Endothelial cell (in vitro differentiated cells): Measurements from ENCODE around the gene GBE1. TPM values are rescaled to one million over a fixed set of nuclear protein-coding genes. Genes with fewer than 3 reads are reported as not detected.

ENCODE experiments used
- DNase-seq: peaks from one replicate; pipeline ENCODE4 v3.0.0; 2021; ENCODE audit warnings: low spot score
- H3K27ac Mint-ChIP-seq: one replicate; pipeline ENCODE4 v1.8.0; 2021; ENCODE audit warnings: mixed read lengths, inconsistent platforms; ENCODE audit not compliant: unreplicated experiment
- H3K27me3 Mint-ChIP-seq: one replicate; pipeline ENCODE4 v1.8.0; 2021; ENCODE audit warnings: mild to moderate bottlenecking, moderate library complexity, mixed read lengths, inconsistent platforms; ENCODE audit not compliant: unreplicated experiment
- H3K36me3 Mint-ChIP-seq: one replicate; pipeline ENCODE4 v1.8.0; 2021; ENCODE audit warnings: mild to moderate bottlenecking, low read depth, mixed read lengths, inconsistent platforms; ENCODE audit not compliant: unreplicated experiment
- H3K4me1 Mint-ChIP-seq: one replicate; pipeline ENCODE4 v1.8.0; 2021; ENCODE audit warnings: mild to moderate bottlenecking, mixed read lengths, inconsistent platforms; ENCODE audit not compliant: unreplicated experiment
- H3K4me3 Mint-ChIP-seq: one replicate; pipeline ENCODE4 v1.8.0; 2021; ENCODE audit warnings: mild to moderate bottlenecking, mixed read lengths, inconsistent platforms; ENCODE audit not compliant: unreplicated experiment
- H3K9me3 Mint-ChIP-seq: one replicate; pipeline ENCODE4 v1.8.0; 2021; ENCODE audit warnings: mixed read lengths, inconsistent platforms; ENCODE audit not compliant: unreplicated experiment
- total RNA-seq: library from RNA; stranded (reverse); fragmentation: NEBNext Ultra II Directional; extraction: Animal tissue kit (Norgen Biotek cat#: 25700); gene quantifications from one replicate; pipeline ENCODE4 v1.2.1, GENCODE V29; 2021; ENCODE audit not compliant: unreplicated experiment
- TF ChIP-seq, protein P1 (sequence below): fragments of 200-600 bp; sonication (generic); IDR thresholded peaks from one replicate; pipeline ENCODE4 v1.5.0; 2021; ENCODE audit warnings: antibody characterized with exemption; ENCODE audit not compliant: unreplicated experiment

Gene GBE1
- total RNA-seq, 1 donor from 2014 or later = 15.6 TPM

DNA sequence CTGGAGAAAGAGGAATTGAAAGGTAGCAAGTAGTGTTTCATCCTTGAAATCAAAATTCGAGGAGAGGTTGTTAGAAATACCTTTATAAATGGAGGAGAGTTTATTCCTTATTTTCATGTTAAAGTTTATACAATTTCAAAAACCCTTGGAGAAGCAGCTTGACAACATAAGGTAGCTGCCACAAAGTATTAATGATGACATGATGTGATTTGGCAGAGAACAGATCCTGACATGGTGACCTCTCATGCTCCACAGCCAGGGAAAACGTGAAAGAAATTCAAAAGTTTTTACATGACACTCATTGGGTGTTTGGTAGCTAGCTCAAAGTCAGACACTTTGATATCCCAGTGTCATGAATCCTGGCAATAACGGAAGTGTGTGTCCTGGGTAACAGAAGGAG is 320.8 kb downstream of the GBE1 start:
- Mint-ChIP-seq H3K9me3 (no peaks in the 10 kb centered on the region), H3K27me3 (no peaks in the 10 kb centered on the region), H3K4me1 (no peaks in the 10 kb centered on the region), H3K36me3 (no peaks in the 10 kb centered on the region), H3K4me3 (no peak overlapping the region), H3K27ac (no peak overlapping the region)
- no peak for DNase-seq
- TF ChIP-seq, protein P1, sequence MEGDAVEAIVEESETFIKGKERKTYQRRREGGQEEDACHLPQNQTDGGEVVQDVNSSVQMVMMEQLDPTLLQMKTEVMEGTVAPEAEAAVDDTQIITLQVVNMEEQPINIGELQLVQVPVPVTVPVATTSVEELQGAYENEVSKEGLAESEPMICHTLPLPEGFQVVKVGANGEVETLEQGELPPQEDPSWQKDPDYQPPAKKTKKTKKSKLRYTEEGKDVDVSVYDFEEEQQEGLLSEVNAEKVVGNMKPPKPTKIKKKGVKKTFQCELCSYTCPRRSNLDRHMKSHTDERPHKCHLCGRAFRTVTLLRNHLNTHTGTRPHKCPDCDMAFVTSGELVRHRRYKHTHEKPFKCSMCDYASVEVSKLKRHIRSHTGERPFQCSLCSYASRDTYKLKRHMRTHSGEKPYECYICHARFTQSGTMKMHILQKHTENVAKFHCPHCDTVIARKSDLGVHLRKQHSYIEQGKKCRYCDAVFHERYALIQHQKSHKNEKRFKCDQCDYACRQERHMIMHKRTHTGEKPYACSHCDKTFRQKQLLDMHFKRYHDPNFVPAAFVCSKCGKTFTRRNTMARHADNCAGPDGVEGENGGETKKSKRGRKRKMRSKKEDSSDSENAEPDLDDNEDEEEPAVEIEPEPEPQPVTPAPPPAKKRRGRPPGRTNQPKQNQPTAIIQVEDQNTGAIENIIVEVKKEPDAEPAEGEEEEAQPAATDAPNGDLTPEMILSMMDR = no peak
